Measurements from ENCODE around the gene SLCO3A1.
"Not testable (repeated sequence)": the region's sequence is repeated elsewhere in the genome, so short reads cannot be mapped to it uniquely, and the experiment has no call there.

The SLCO3A1 gene

DNA sequence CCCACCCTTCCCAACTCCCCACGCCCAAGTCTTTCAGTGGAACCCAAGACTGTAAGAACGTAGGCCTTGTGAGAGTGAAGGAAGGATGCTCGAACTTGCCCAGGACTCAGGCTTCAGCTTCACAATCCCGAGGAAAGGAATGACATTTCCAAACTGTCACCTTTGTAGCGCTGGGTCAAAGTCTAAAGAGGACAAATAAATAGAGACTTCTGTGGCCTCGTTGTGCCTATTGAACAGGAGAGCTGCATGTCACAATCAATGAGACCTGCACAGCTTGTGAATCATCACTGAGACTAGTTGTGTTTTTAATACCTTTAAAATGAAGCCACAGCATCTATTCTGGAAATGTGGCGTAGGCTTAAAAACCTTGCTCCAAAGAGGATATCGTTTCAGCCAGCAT is 317.4 kb downstream of the SLCO3A1 start:
- no peak for DNase-seq

DNA sequence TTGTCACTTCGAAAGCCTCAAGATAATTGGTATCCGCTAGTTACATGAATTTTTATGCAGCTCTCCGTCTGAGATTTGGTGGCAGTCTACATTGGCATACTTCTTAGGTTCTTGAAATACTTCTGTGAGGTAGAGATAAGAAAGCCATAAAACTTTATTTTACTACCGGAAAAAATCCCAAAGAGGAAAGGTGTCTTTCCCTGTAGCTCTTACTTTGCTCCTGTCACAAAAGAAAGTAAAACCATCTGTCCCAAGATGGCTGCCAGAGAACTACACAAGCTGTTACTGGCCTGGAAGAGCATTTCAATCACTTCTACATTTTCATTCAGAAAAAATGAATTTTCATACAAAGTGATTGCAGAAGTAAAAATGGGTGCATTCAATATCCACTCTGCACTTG is 325.4 kb downstream of the SLCO3A1 start:
- no peak for DNase-seq

DNA sequence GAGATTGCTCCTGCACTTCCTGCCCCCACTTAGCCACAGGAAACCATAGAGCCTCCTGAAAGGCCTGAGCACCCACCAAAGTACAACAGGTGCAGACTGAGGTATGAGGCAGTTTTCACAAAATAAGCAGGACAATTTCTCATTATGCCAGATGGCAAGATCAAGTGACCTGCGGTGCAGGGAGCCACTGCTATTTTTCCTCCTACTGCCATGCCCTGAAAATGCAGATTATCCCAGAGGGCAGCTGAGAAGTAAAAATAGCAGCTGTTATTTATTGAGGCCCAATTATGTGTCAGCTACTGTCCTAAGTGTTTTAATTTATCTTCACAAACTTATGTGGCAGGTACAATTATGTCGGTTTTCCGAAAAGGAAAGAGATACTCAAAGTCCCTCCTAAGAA is 330.6 kb downstream of the SLCO3A1 start:
- no peak for DNase-seq

DNA sequence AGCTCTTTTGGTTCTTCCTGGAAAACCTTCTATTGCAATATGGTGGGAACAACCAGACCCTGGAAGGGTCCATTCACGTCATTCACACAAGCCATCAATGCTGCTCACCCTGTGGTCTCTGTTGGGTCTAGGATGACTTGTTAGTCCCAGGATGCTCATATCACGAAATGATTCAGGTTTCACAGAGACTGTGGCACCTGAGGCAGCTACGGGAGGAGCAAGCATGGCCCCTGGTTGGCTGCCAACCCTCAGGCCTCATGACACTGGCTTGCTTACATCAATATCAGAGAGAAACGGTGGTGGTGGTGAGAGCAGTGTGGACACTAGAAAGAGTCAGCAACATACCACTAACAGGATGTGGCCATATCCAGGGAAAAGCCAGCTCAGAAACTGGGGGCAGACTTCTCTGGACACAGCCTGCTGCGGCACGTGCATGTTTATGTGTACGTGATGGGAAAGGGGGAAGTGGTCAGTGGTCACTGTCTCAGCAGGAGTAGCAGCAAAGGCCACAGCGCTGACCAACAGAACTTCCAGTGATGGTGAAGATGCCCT is 331.2 kb downstream of the SLCO3A1 start:
- DNase-seq = no peak

DNA sequence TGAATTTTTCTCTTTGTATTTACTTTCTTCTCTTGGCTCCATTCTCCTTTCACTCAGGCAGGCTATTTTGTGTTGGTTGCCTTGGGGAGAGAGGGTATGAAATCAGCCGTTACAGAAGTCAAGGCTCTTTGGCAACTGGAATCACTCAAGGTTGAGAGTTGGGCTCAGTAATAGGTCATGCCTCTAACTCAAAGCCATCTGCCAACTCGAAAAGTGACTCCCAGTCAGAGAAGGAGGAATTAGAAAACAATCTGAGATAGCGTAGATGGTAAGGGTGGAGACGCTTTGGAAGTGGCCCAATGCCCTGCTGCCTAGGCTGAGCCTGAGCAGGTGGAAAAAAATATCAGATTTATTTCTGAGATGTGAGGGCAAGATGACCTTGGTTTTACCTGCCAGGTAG is 334.5 kb downstream of the SLCO3A1 start:
- DNase-seq = no peak

DNA sequence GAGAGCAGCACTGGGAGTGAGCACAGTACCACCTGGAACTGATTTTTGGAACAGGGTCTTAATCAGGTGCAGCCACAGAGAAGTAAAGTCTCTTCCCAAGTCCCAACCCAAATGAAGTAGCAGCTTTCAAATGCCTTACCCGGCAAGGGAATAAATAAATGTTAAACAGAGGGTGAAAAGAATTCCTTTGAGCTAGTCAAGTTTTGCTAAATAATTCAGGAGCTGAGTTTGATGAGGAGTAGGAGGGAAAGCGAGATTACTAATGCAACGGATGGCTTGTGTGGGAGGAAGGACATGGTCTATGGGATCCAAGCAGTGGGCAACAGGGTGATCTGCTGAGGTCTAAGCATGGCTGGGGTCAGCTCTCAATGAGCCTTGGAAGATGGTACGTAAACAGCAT is 335.7 kb downstream of the SLCO3A1 start:
- no peak for DNase-seq

DNA sequence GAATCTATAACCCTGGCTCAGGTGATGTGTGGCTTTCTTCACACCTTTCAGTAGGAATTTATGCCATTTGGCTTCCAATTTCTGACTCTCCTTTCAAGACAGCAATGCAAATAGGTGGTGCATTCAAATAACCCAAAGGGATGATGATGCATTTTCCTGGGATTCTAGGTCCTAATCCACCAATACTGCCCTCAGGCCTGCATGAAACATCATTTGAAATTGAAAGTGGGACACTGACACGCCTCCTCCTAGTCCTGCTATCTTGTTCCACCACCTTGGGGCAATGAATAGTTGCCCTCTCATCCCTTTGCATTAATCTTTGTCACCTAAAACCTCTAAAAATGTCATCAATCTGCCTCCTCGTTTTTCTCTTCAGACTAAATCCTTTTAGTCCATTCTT is 341.7 kb downstream of the SLCO3A1 start:
- no peak for DNase-seq

DNA sequence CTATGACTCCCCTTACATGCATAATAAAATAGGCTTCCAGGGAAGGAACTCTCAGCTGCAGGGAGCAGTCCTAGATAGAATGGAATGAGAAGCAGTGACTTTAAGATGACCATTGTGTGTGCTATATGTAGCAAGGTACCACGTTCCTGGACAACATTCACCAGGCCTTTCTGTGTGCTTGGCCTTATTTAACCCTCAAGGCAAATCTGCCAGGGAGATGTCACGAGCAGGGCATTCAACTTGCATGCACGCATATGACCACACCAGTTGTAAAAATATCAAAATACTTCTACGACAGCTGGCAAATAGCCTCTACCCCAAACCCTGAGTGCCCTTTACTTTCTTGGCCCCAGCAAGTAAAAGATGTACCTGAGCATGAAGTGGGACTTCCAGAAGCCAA is 342.8 kb downstream of the SLCO3A1 start:
- DNase-seq = no peak

DNA sequence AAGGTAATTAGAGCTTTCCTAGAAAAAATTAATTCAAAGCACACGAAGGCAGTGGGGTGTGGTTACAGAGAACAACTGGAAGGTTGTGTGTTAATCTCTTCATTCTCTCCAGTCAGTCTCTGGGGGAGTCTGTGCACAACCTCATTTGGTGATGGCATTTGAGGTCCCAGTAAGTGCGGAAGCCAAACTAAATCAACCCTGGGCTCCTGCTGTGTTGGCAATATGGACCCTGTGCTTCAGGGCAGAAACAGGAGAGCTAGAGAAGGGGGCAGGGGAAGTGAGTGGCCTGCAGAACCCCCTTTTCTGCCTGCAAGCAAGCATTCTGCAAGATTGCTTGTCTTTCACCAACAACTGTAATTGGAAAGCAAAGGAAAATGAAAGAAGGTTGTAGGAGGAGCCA is 344.2 kb downstream of the SLCO3A1 start:
- no peak for DNase-seq

DNA sequence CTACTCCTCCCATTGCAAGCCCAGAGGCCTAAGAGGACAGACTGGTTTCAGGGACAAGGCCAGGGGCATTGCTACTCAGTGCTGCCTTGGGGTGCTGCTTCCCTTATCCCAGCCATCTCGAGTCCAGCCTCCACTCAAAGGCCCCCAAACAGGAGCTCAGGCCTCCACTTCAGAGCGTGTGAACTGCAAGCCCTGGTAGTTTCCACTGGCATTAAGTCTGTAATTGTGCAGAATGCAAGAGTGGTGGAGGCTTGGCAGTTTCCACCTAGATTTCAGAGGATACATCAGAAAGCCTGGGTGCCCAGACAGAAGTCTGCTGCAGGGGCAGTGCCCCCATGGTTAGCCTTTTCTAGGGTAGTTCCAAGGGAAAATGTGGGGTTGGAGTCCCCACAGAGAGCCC is 347.4 kb downstream of the SLCO3A1 start:
- DNase-seq = no peak

DNA sequence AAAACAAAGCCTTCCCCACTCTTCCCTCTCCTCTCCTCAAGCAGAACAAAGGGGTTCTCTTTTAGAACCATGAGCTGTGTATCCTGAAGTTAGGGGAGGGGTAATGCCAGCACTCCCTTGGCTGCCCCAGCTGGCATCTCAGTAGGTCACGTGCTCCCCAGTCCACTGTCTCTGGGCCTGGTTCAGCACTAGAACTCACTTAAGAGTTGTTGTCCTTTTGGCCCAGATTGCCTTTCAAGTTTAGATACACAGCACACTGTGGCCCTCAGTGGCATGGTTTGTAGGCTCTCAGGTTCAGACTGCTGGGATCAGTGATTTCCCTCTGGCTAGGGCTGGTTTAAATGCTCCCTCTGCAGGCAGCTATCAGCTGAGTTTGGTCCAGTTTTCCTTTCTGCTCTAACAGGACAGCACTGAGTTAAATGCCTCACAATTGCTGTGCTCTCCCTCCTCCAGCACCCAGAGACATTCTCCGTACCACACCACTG is 351.8 kb downstream of the SLCO3A1 start:
- DNase-seq = no peak

DNA sequence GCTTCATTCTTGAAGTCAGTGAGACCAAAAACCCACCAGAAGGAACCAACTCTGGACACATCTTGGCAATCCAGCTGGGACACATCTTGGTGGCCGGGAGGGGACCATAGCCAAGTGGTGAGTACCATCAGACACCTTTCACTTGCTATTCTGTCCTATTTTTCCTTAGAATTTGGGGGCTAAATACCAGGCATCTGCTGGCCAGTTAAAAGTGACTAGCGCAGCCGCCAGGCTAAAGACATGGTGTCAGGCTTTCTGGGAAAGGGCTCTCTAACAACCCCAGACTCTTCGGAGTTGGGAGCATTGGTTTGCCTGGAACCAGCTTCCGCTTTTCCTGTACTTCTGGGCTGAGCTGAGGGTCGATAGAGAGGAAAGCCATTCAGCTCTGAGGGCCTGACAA is 354.1 kb downstream of the SLCO3A1 start:
- DNase-seq = not testable (repeated sequence)

Data from CD4-positive, alpha-beta T cell treated with Interferon gamma for 1 hour (primary cell).